Right lobe of liver (tissue), 6 donors: ENCODE measurements around the gene RUBCN. TPM values are rescaled to one million over a fixed set of nuclear protein-coding genes. Genes with fewer than 3 reads are reported as not detected.

Experiments
- ATAC-seq, 4 donors: fragments of 200-7000 bp; cut with Tn5 transposase; one replicate each; pipeline ENCODE4 v1.9.1; 2020; ENCODE audit warnings: mild to moderate bottlenecking in 4 of 4, moderate library complexity in 4 of 4
- DNase-seq, 3 donors: peaks; one replicate each; pipeline ENCODE4 v3.0.0-alpha.2; 2020
- H3K27ac ChIP-seq, 3 donors: fragments of 200-600 bp; one replicate each; pipeline ENCODE4 v1.8.0; 2022
- H3K27me3 ChIP-seq, 2 donors: fragments of 200-600 bp; one replicate each; pipeline ENCODE4 v1.8.0; 2022
- H3K36me3 ChIP-seq, 4 donors: fragments of 200-600 bp; sonication (generic) in 1 of 4; one replicate each; pipeline versions ENCODE4 v1.5.1 to v1.8.0; 2017 to 2022; ENCODE audit warnings: control low read depth in 1 of 4
- H3K4me1 ChIP-seq, 4 donors: fragments of 200-600 bp; sonication (generic) in 1 of 4; one replicate each; pipeline versions ENCODE4 v1.5.1 to v1.8.0; 2017 to 2022; ENCODE audit warnings: control low read depth in 1 of 4
- H3K4me3 ChIP-seq, 3 donors: fragments of 200-600 bp; one replicate each; pipeline ENCODE4 v1.8.0; 2022
- H3K9me3 ChIP-seq, 4 donors: fragments of 200-600 bp; sonication (generic) in 1 of 4; one replicate each; pipeline versions ENCODE4 v1.5.1 to v1.8.0; 2017 to 2022; ENCODE audit warnings: control low read depth in 1 of 4
- CTCF ChIP-seq, 4 donors: fragments of 200-600 bp in 3 of 4; fragments of 450-650 bp in 1 of 4; IDR thresholded peaks; one replicate each; pipeline versions ENCODE4 v1.5.1 to v1.8.0; 2016 to 2022; ENCODE audit warnings: antibody characterized with exemption in 4 of 4, mild to moderate bottlenecking in 2 of 4
- POLR2A ChIP-seq: fragments of 450-650 bp; IDR thresholded peaks from one replicate; pipeline ENCODE4 v1.6.1; 2017; ENCODE audit warnings: antibody characterized with exemption, mild to moderate bottlenecking
- WGBS: methylation state at CpG from one replicate; pipeline ENCODE4 v1.1.6; 2018; ENCODE audit warnings: low coverage, low lambda C conversion rate; ENCODE audit not compliant: insufficient coverage; ENCODE audit errors: missing lambda C conversion rate; 5-methylcytosine and 5-hydroxymethylcytosine counted together
- intact Hi-C, 2 donors: fragments of 100-400 bp; cut with DNase I; formaldehyde crosslinking; loops; one replicate each; pipeline versions ENCODE4 v1.11.2 to v1.14.1; 2022
- total RNA-seq, 6 experiments: library from RNA; depleted of rRNA in 2 of 6; stranded (reverse); fragments of >200 nt in 2 of 6; fragmentation: NEBNext Ultra II Directional in 3 of 6; extraction: Animal tissue kit (Norgen Biotek cat#: 25700) in 3 of 6; gene quantifications; one replicate each; pipeline versions ENCODE4 v1.1.0 to v1.2.4, GENCODE V29; 2016 to 2023
- donor health status: DM: no; HTN: yes; CAD: no.
- donor health status: DM: no; HTN: no; CAD: no.
- donor health status: DM: no; HTN: no; CAD: no.
- donor health status: DM: no; HTN: yes; CAD: no.
- donor health status: DM: no; HTN: yes; CAD: no.

The RUBCN gene
- total RNA-seq, 6 experiments from 2014 or later = 6.4 to 19.4 (median 7.7) TPM

GRCh38 chr3:197706658-197707057 is 30.0 kb downstream of the RUBCN start:
- H3K4me3 ChIP-seq = no peak overlapping the region
- no peak for DNase-seq
- H3K27ac ChIP-seq = no peak overlapping the region
- H3K9me3 ChIP-seq = no peaks in the 10 kb centered on the region
- no peak for TF ChIP-seq POLR2A
- no peaks in the 10 kb centered on the region for H3K27me3 ChIP-seq
- no peaks in the 10 kb centered on the region for H3K4me1 ChIP-seq
- peaks cover 0 to 29% (median 4%) of the 10 kb centered on the region in 4 donors for H3K36me3 ChIP-seq
- ATAC-seq = no peak
- intact Hi-C loops = no loop called here
- WGBS = 89% methylated on average over 7 of the region's 7 CpGs

GRCh38 chr3:197701841-197702240 is 34.9 kb downstream of the RUBCN start:
- no peaks in the 10 kb centered on the region for H3K9me3 ChIP-seq
- H3K36me3 ChIP-seq = peaks cover 0 to 44% (median 4%) of the 10 kb centered on the region in 4 donors
- intact Hi-C loops = no loop called here
- no peak overlapping the region for H3K4me3 ChIP-seq
- H3K27ac ChIP-seq = no peak overlapping the region
- no peak for DNase-seq
- TF ChIP-seq CTCF (IDR thresholded peaks at IDR 0.05) (no peak), POLR2A (no peak)
- no peaks in the 10 kb centered on the region for H3K27me3 ChIP-seq
- 98% methylated on average over 4 of the region's 4 CpGs for whole genome bisulfite sequencing
- no peaks in the 10 kb centered on the region for H3K4me1 ChIP-seq
- no peak for ATAC-seq

- H3K36me3 ChIP-seq = peaks cover 0 to 47% (median 6%) of the 10 kb centered on the region in 4 donors
- intact Hi-C loops = no loop called here
- DNase-seq = no peak
- H3K27ac ChIP-seq = no peak overlapping the region
- ATAC-seq = no peak
- 98% methylated on average over 5 of the region's 9 CpGs for WGBS
- no peaks in the 10 kb centered on the region for H3K27me3 ChIP-seq
- TF ChIP-seq CTCF (IDR thresholded peaks at IDR 0.05) (no peak), POLR2A (no peak)
- H3K9me3 ChIP-seq = no peaks in the 10 kb centered on the region
- H3K4me1 ChIP-seq = no peaks in the 10 kb centered on the region
- H3K4me3 ChIP-seq = no peak overlapping the region
Measured at GRCh38 chr3:197700095-197700494, 36.6 kb downstream of the RUBCN start.

GRCh38 chr3:197697355-197697754 is 39.3 kb downstream of the RUBCN start:
- WGBS = 100% methylated on average over 4 of the region's 6 CpGs
- Histone ChIP-seq H3K4me1 (no peaks in the 10 kb centered on the region), H3K27ac (no peak overlapping the region), H3K9me3 (no peaks in the 10 kb centered on the region), H3K36me3 (peaks cover 0 to 35% (median 2%) of the 10 kb centered on the region in 4 donors), H3K4me3 (no peak overlapping the region), H3K27me3 (no peaks in the 10 kb centered on the region)
- DNase-seq (no peak), ATAC-seq (no peak)
- intact Hi-C loops = no loop called here
- no peak for TF ChIP-seq POLR2A
- TF ChIP-seq CTCF (IDR thresholded peaks at IDR 0.05) = no peak

- TF ChIP-seq CTCF (IDR thresholded peaks at IDR 0.05) (no peak), POLR2A (no peak)
- H3K36me3 ChIP-seq = peaks cover 0 to 19% (median 2%) of the 10 kb centered on the region in 4 donors
- ATAC-seq (peak in 2 of 4 donors; percentile 20 to 21), DNase-seq (no peak)
- H3K27ac ChIP-seq = no peak overlapping the region
- 94% methylated on average over 7 of the region's 7 CpGs for WGBS
- intact Hi-C loops = no loop called here
- no peaks in the 10 kb centered on the region for H3K4me1 ChIP-seq
- H3K9me3 ChIP-seq = no peaks in the 10 kb centered on the region
- no peaks in the 10 kb centered on the region for H3K27me3 ChIP-seq
- no peak overlapping the region for H3K4me3 ChIP-seq
Measured at GRCh38 chr3:197694251-197694650, 42.5 kb downstream of the RUBCN start.
